HepG2 (cell line): ENCODE results near the gene FARSB. TPM values are rescaled to one million over a fixed set of nuclear protein-coding genes. Genes with fewer than 3 reads are reported as not detected.

Source experiments
- ATAC-seq: fragments of 200-7000 bp; cut with Tn5 transposase; 3 replicates; pipeline ENCODE4 v1.9.1; 2020; ENCODE audit warnings: mild to moderate bottlenecking, moderate library complexity
- BruUV-seq: library from RNA; stranded (reverse); fragments of 400-500 nt; replicated peaks from 2 replicates; lab custom pipeline; 2021; lab: Mats Ljungman, UMichigan
- CTCF ChIA-PET: fragments of 300-600 bp; formaldehyde crosslinking; extraction: SDS; loops from one replicate; lab custom pipeline; 2021; ENCODE audit warnings: low total read pairs, inconsistent platforms, low intra/inter-chr PET ratio; lab: Yijun Ruan, JAX
- POLR2A ChIA-PET: fragments of 350-600 bp; sonication (Branson Sonifier 250); formaldehyde crosslinking; loops from one replicate; lab custom pipeline; 2020; ENCODE audit warnings: antibody characterized with exemption, inconsistent platforms; lab: Yijun Ruan, JAX
- DNase-seq: peaks from one replicate; pipeline ENCODE4 v3.0.0-alpha.2; 2015; ENCODE audit warnings: low spot score
- FAIRE-seq: peaks from 3 replicates; lab custom pipeline; 2011; peaks lifted over from hg19 to GRCh38; lab: Jason Lieb, UNC
- H2AFZ ChIP-seq: one replicate; pipeline ENCODE4 v1.6.1; 2011; ENCODE audit warnings: low read length, inconsistent platforms
- H3K27ac ChIP-seq: fragments of 300-600 bp; 3 replicates; pipeline ENCODE4 v1.8.0; 2011; ENCODE audit warnings: mixed run types, mild to moderate bottlenecking, mixed read lengths, low read length, inconsistent platforms; ENCODE audit not compliant: insufficient read depth; ENCODE audit errors: extremely low read length
- H3K27me3 ChIP-seq, 2 experiments: fragments of 200-600 bp in 1 of 2; 2 replicates in 1 of 2; 3 replicates in 1 of 2; pipeline versions ENCODE4 v1.6.0 to v1.8.0; 2011; ENCODE audit warnings: low read length in 2 of 2, mild to moderate bottlenecking in 2 of 2, moderate library complexity in 2 of 2, inconsistent platforms in 1 of 2; ENCODE audit not compliant: insufficient read depth in 2 of 2, control insufficient read depth in 1 of 2
- H3K36me3 ChIP-seq, 2 experiments: fragments of 200-600 bp in 1 of 2; replicated peaks in 1 of 2; 2 replicates in 1 of 2; 3 replicates in 1 of 2; pipeline versions ENCODE4 v1.5.1 to v1.8.0; 2011; ENCODE audit warnings: low read length in 2 of 2, inconsistent platforms in 1 of 2; ENCODE audit not compliant: insufficient read depth in 2 of 2, control insufficient read depth in 1 of 2
- H3K4me1 ChIP-seq: 2 replicates; pipeline ENCODE4 v1.5.1; 2012; ENCODE audit warnings: low read length, inconsistent platforms; ENCODE audit not compliant: insufficient read depth
- H3K4me2 ChIP-seq: 2 replicates; pipeline ENCODE4 v1.6.0; 2011; ENCODE audit warnings: low read depth, low read length, inconsistent platforms
- H3K4me3 ChIP-seq, 3 experiments: fragments of 200-600 bp in 1 of 3; sonication (generic), shearing (Covaris generic) in 1 of 3; replicated peaks in 1 of 3; 2 replicates each; pipeline ENCODE4 v1.5.1; 2011 to 2016; ENCODE audit warnings: low read length in 3 of 3, inconsistent platforms in 2 of 3, low read depth in 2 of 3, mild to moderate bottlenecking in 2 of 3, control low read depth in 1 of 3, mixed read lengths in 1 of 3; ENCODE audit not compliant: insufficient read depth in 1 of 3
- H3K79me2 ChIP-seq: one replicate; pipeline ENCODE4 v1.6.1; 2011; ENCODE audit warnings: low read length, inconsistent platforms; ENCODE audit not compliant: insufficient read depth
- H3K9ac ChIP-seq: 2 replicates; pipeline ENCODE4 v1.6.0; 2011; ENCODE audit warnings: mild to moderate bottlenecking, low read depth, low read length, inconsistent platforms; ENCODE audit not compliant: insufficient read depth
- H3K9me3 ChIP-seq: 2 replicates; pipeline ENCODE4 v1.5.1; 2012; ENCODE audit warnings: mild to moderate bottlenecking, low read length
- H4K20me1 ChIP-seq: 2 replicates; pipeline ENCODE4 v1.6.0; 2011; ENCODE audit warnings: inconsistent platforms, mild to moderate bottlenecking, low read length, moderate library complexity; ENCODE audit not compliant: insufficient read depth
- HINFP ChIP-seq: sonication (generic); formaldehyde crosslinking; IDR thresholded peaks from 2 replicates; pipeline ENCODE4 v1.4.0; 2020; ENCODE audit warnings: low read depth, mild to moderate bottlenecking, missing genetic modification reagents
- MTF2 ChIP-seq: sonication (generic); formaldehyde crosslinking; IDR thresholded peaks from 2 replicates; pipeline ENCODE4 v1.5.0; 2020; ENCODE audit warnings: missing genetic modification reagents, borderline replicate concordance
- NFATC3 ChIP-seq: sonication (generic); formaldehyde crosslinking; IDR thresholded peaks from 2 replicates; pipeline ENCODE4 v1.5.1; 2020; ENCODE audit warnings: mild to moderate bottlenecking, missing genetic modification reagents
- RARG ChIP-seq: sonication (generic); formaldehyde crosslinking; IDR thresholded peaks from 2 replicates; pipeline ENCODE4 v1.4.0; 2020; ENCODE audit warnings: low read depth, mild to moderate bottlenecking, missing genetic modification reagents
- SAP130 ChIP-seq: IDR thresholded peaks from 2 replicates; pipeline ENCODE4 v1.6.1; 2016; ENCODE audit warnings: low read depth
- TCF7L2 ChIP-seq: IDR thresholded peaks from 2 replicates; pipeline ENCODE4 v1.6.1; 2011; ENCODE audit warnings: mild to moderate bottlenecking, low read depth, low read length, moderate library complexity
- ZBTB44 ChIP-seq: sonication (generic); formaldehyde crosslinking; IDR thresholded peaks from 2 replicates; pipeline ENCODE4 v1.4.0; 2020; ENCODE audit warnings: missing genetic modification reagents
- ZNF30 ChIP-seq: sonication (generic); formaldehyde crosslinking; IDR thresholded peaks from 2 replicates; pipeline ENCODE4 v1.5.0; 2020; ENCODE audit warnings: mild to moderate bottlenecking, missing genetic modification reagents
- ZNF672 ChIP-seq: sonication (generic); formaldehyde crosslinking; IDR thresholded peaks from 2 replicates; pipeline ENCODE4 v1.8.1; 2022; ENCODE audit warnings: missing genetic modification reagents
- ZSCAN21 ChIP-seq: sonication (generic); formaldehyde crosslinking; IDR thresholded peaks from 2 replicates; pipeline ENCODE4 v1.8.0; 2022; ENCODE audit warnings: mild to moderate bottlenecking, missing genetic modification reagents, moderate library complexity, borderline replicate concordance
- WGBS: methylation state at CpG from one replicate; pipeline ENCODE4 v1.1.6; 2017; ENCODE audit warnings: low lambda C conversion rate; 5-methylcytosine and 5-hydroxymethylcytosine counted together
- in situ Hi-C: cut with HindIII; loops from 2 replicates; pipeline ENCODE4 v1.10.0; 2017; ENCODE audit warnings: low pct_unique_long_range_greater_than_20kb; ENCODE audit not compliant: extremely low pct_ligation_motif_present
- intact Hi-C: fragments of 100-400 bp; cut with micrococcal nuclease; formaldehyde crosslinking; loops from one replicate; pipeline ENCODE4 v1.10.0; 2022; ENCODE audit not compliant: unreplicated experiment
- polyA plus RNA-seq, 8 experiments: library from polyadenylated mRNA; depleted of rRNA in 3 of 8; stranded (reverse) in 7 of 8; unstranded in 1 of 8; fragments of >200 nt; fragmentation: Illumina TruSeq in 4 of 8; extraction: Trizol in 4 of 8; gene quantifications; 2 replicates each; pipeline versions ENCODE4 v1.2.1 to v1.2.3, GENCODE V29; 2011 to 2016; ENCODE audit warnings: low read depth in 4 of 8, missing spikeins in 1 of 8, mixed read lengths in 1 of 8; ENCODE audit not compliant: insufficient read depth in 1 of 8
- total RNA-seq, 5 experiments: library from RNA; depleted of rRNA; stranded (reverse); fragments of >200 nt; fragmentation: Illumina TruSeq; extraction: Trizol; gene quantifications; 2 replicates each; pipeline ENCODE4 v1.2.3, GENCODE V29; 2016; ENCODE audit warnings: low read depth in 1 of 5

The FARSB gene
- total and polyA plus RNA-seq, 2 of the 13 experiments (the other 11 are each of a cell fraction or from before 2014, with no cell fraction given) = 23.3 to 45.9 TPM

DNA sequence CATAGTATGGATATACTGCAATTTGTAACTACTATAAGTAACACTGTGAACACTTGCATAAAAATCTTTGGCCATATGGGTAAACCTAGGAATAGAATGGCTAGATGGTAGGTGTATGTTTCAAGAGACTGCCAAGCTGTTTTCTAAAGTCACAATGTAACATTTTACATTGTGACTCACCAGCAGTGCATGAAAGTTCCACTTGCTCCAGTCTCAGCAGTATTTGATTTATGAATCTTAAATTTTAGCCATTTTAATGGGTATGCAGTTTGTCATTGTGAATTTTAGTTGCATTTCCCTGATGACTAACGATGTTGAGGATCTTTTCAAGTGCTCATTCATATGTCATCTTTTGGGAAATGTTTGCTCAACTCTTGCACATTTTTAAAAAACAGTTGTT is 86.1 kb downstream of the FARSB start:
- Histone ChIP-seq H2AFZ (no peak overlapping the region), H3K9me3 (no peaks in the 10 kb centered on the region), H3K27me3 (no peaks in the 10 kb centered on the region), H3K4me3 (no peak overlapping the region), H3K4me2 (no peak overlapping the region), H3K36me3 (peaks cover 5 to 11% of the 10 kb centered on the region in 2 experiments), H3K27ac (no peak overlapping the region), H3K79me2 (no peaks in the 10 kb centered on the region), H3K4me1 (peaks cover 22% of the 10 kb centered on the region), H4K20me1 (no peaks in the 10 kb centered on the region), H3K9ac (no peak overlapping the region)
- TF ChIP-seq ZNF672 (CRISPR knock-in tag) = no peak
- no peak for TF ChIP-seq ZSCAN21 (CRISPR knock-in tag)
- TF ChIP-seq MTF2 (CRISPR knock-in tag) = no peak
- no peak for TF ChIP-seq ZNF30 (CRISPR knock-in tag)
- TF ChIP-seq RARG = no peak
- WGBS = 98% methylated on average over 1 of the region's 1 CpG
- in situ Hi-C loops = no loop called here
- CTCF ChIA-PET = no interaction called here
- FAIRE-seq (no peak), DNase-seq (no peak), ATAC-seq (no peak)
- intact Hi-C loops = no loop called here
- no TSS peak for BruUV-seq
- POLR2A ChIA-PET = no interaction called here

GRCh38 chr2:222568865-222569264 is 87.0 kb downstream of the FARSB start:
- FAIRE-seq (no peak), DNase-seq (no peak), ATAC-seq (no peak)
- H3K9me3 ChIP-seq = no peaks in the 10 kb centered on the region
- H3K9ac ChIP-seq = no peak overlapping the region
- CTCF ChIA-PET = no interaction called here
- intact Hi-C loops = no loop called here
- no peak overlapping the region for H3K4me3 ChIP-seq
- 99% methylated on average over 4 of the region's 4 CpGs for WGBS
- H3K79me2 ChIP-seq = no peaks in the 10 kb centered on the region
- BruUV-seq = no TSS peak
- H3K27me3 ChIP-seq = no peaks in the 10 kb centered on the region
- POLR2A ChIA-PET = no interaction called here
- H3K4me2 ChIP-seq = no peak overlapping the region
- H3K27ac ChIP-seq = no peak overlapping the region
- in situ Hi-C loops = no loop called here
- TF ChIP-seq NFATC3 (CRISPR knock-in tag) (no peak), ZBTB44 (CRISPR knock-in tag) (no peak), SAP130 (CRISPR knock-in tag) (no peak), HINFP (no peak), TCF7L2 (no peak)
- H2AFZ ChIP-seq = no peak overlapping the region
- peaks cover 18% of the 10 kb centered on the region for H3K4me1 ChIP-seq
- peaks cover 5 to 11% of the 10 kb centered on the region in 2 experiments for H3K36me3 ChIP-seq
- H4K20me1 ChIP-seq = no peaks in the 10 kb centered on the region
